Effector memory CD8-positive, alpha-beta T cell (primary cell): Measurements from ENCODE around the gene NTM.
"Not testable (repeated sequence)": the region's sequence is repeated elsewhere in the genome, so short reads cannot be mapped to it uniquely, and the experiment has no call there.

Source experiments
- ATAC-seq: fragments of 150-1000 bp; cut with Tn5 transposase; replicated peaks from 2 replicates; pipeline ENCODE4 v1.10.0; 2021; ENCODE audit warnings: mild to moderate bottlenecking, moderate library complexity
- DNase-seq, 3 experiments: peaks; one replicate each; pipeline ENCODE4 v3.0.0; 2021
- H3K27ac Mint-ChIP-seq, 2 donors: one replicate each; pipeline ENCODE4 v1.8.0; 2022; ENCODE audit warnings: mild to moderate bottlenecking in 2 of 2, mixed read lengths in 2 of 2, moderate library complexity in 2 of 2
- H3K27me3 Mint-ChIP-seq, 2 donors: one replicate each; pipeline ENCODE4 v1.8.0; 2022; ENCODE audit warnings: mixed read lengths in 2 of 2
- H3K36me3 Mint-ChIP-seq: one replicate; pipeline ENCODE4 v1.8.0; 2022; ENCODE audit warnings: mild to moderate bottlenecking, moderate library complexity, mixed read lengths; ENCODE audit not compliant: insufficient read depth
- H3K4me1 Mint-ChIP-seq, 2 donors: one replicate each; pipeline ENCODE4 v1.8.0; 2022; ENCODE audit warnings: low read depth in 2 of 2, mixed read lengths in 2 of 2
- H3K4me3 Mint-ChIP-seq, 2 donors: one replicate each; pipeline ENCODE4 v1.8.0; 2022; ENCODE audit warnings: mild to moderate bottlenecking in 2 of 2, mixed read lengths in 2 of 2, moderate library complexity in 2 of 2
- H3K9me3 Mint-ChIP-seq, 2 donors: one replicate each; pipeline ENCODE4 v1.8.0; 2022; ENCODE audit warnings: mixed read lengths in 2 of 2
- total RNA-seq, 9 experiments: gene quantifications; one replicate each; lab custom pipeline; 2026; lab: John Stamatoyannopoulos, UW

Gene NTM
- 0 to 0.18 (median 0) reads per million in 9 experiments for total RNA-seq

DNA sequence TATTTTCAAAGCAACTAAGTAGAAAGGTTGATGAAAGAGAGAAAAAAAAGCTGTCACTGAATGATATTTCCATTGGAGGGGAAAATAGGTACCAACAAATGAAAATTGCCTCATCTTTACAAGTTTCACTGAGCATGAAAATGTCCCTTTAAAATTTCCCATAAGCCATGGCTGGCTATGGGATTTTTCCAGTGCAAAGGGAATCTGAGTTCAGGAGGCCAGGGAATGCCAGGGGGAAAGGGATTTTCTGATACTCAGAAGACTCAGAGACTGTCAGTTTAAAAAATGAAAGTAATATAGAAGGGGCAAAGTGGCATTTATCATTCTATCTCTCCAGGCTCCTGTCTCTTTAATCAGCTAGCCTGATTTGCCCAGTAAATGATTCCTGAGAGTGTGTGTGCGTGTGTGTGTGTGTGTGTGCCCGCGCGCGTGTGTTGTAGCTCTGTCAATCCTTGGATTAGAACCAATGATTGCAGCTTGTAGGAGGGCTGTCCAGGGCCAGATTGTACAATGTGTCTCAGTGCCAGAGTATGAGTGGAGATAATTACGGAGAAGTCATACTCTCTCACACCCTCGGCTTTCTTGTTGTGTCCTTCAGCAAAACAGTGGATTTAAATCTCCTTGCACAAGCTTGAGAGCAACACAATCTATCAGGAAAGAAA is at the start of gene NTM:
TSS of gene NTM (plus strand) at position 526 of the 662 bp plus-strand sequence.
- Mint-ChIP-seq H3K36me3 (no peaks in the 10 kb centered on the region), H3K27ac (no peak within 1 kb of the TSS), H3K4me3 (no peak within 1 kb of the TSS), H3K4me1 (no peaks in the 10 kb centered on the region), H3K27me3 (peaks cover 0 to 6% of the 10 kb centered on the region in 2 donors), H3K9me3 (no peaks in the 10 kb centered on the region)
- no peak for DNase-seq
- ATAC-seq = no peak

GRCh38 chr11:131324921-131325570 is 45.4 kb upstream of the NTM start:
- Mint-ChIP-seq H3K36me3 (no peaks in the 10 kb centered on the region), H3K4me1 (no peaks in the 10 kb centered on the region), H3K27me3 (no peaks in the 10 kb centered on the region), H3K27ac (no peak overlapping the region), H3K9me3 (peaks cover 8 to 17% of the 10 kb centered on the region in 2 donors), H3K4me3 (no peak overlapping the region)
- no peak for ATAC-seq
- DNase-seq = no peak

DNA sequence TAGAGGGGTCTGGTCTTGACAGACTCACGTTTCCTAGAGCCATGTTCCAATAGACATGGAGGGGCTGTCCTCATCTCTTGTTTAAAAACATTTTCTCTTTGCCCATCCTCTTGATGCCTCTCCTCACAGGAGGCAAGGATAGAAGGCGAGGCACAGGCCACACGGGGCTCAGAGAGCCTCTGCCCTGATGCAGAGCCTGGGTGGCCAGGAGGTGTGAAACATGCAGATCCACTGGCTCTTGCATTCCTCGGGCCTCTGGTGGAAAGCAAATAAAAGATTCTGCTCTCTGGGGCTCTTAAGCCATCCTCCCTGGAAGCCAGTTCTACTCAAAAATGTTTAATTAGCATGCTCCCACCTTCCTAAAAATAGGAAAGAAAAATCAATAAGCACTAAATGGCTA is 43.6 kb upstream of the NTM start:
- no peaks in the 10 kb centered on the region for H3K36me3 Mint-ChIP-seq
- no peak overlapping the region for H3K27ac Mint-ChIP-seq
- no peaks in the 10 kb centered on the region for H3K4me1 Mint-ChIP-seq
- ATAC-seq = no peak
- peaks cover 5 to 10% of the 10 kb centered on the region in 2 donors for H3K9me3 Mint-ChIP-seq
- no peak overlapping the region for H3K4me3 Mint-ChIP-seq
- no peak for DNase-seq
- no peaks in the 10 kb centered on the region for H3K27me3 Mint-ChIP-seq

DNA sequence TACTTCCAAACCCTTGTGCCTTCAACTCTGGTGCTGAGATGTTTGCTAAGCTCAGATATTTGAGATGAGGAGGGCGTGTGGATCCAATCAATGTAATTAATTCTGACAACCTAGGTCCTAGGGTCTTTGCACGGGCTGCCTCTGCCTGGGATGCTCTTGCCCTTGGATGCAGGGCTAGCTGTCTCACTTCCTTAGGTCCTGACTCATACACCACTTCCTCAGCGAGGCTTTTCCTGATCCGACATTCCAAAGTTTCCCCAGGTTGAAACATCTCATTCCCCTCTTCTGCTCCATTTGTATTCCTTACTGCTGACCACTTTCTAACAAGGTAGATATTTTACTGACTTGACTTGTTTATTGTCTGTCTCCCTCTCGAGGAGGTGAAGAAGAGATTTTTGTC is 43.0 kb upstream of the NTM start:
- Mint-ChIP-seq H3K36me3 (no peaks in the 10 kb centered on the region), H3K27me3 (no peaks in the 10 kb centered on the region), H3K27ac (no peak overlapping the region), H3K9me3 (peaks cover 5 to 10% of the 10 kb centered on the region in 2 donors), H3K4me1 (no peaks in the 10 kb centered on the region), H3K4me3 (no peak overlapping the region)
- ATAC-seq = no peak
- DNase-seq = no peak

DNA sequence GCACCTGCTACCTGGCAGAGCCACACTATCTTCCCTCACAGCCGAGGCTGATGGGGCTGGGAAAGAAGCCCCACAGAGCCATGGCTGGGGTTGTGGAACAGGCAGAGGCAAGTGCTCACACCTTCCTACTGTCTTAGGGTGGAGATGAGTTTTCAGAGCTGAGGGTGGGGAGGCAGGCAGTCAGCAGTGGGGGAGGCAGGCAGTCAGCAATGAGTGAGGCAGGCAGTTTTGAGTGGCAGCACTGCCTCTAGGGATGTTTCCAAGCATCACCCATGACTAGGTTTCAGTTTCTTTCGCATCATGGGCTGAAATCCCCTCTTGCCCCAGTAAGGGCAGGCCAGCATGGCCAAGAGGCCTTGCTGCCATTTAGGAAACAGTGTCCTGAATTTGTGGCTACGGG is 41.6 kb upstream of the NTM start:
- H3K36me3 Mint-ChIP-seq = no peaks in the 10 kb centered on the region
- no peak overlapping the region for H3K27ac Mint-ChIP-seq
- ATAC-seq = no peak
- no peak overlapping the region for H3K4me3 Mint-ChIP-seq
- DNase-seq = no peak
- H3K9me3 Mint-ChIP-seq = peaks cover 5 to 10% of the 10 kb centered on the region in 2 donors
- no peaks in the 10 kb centered on the region for H3K27me3 Mint-ChIP-seq
- no peaks in the 10 kb centered on the region for H3K4me1 Mint-ChIP-seq

DNA sequence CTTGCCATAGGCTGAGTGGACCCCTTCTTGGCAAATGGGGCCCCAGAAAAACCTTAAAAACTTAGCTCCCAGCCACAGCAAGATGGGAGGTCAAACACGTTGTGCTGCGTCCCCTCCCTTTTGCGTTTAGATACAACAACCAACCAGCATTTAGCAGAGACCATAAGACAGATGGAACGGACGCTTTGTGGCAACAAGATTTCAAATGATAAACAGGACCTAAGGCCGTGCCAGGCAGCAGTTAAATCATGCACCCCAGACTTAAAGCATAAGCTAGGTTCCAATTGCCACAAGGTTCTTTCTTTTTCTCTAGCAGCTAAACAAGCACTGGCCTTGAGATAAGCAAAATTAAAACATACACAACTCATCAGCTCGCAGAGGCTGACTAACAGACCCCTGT is 39.4 kb upstream of the NTM start:
- H3K4me3 Mint-ChIP-seq = no peak overlapping the region
- no peaks in the 10 kb centered on the region for H3K36me3 Mint-ChIP-seq
- H3K27ac Mint-ChIP-seq = no peak overlapping the region
- DNase-seq (no peak), ATAC-seq (no peak)
- H3K27me3 Mint-ChIP-seq = no peaks in the 10 kb centered on the region
- H3K9me3 Mint-ChIP-seq = peaks cover 5 to 10% of the 10 kb centered on the region in 2 donors
- no peaks in the 10 kb centered on the region for H3K4me1 Mint-ChIP-seq

GRCh38 chr11:131331546-131331945 is 38.9 kb upstream of the NTM start:
- H3K27me3 Mint-ChIP-seq = no peaks in the 10 kb centered on the region
- no peak for ATAC-seq
- DNase-seq = no peak
- no peaks in the 10 kb centered on the region for H3K36me3 Mint-ChIP-seq
- H3K9me3 Mint-ChIP-seq = peaks cover 5 to 10% of the 10 kb centered on the region in 2 donors
- no peak overlapping the region for H3K27ac Mint-ChIP-seq
- no peaks in the 10 kb centered on the region for H3K4me1 Mint-ChIP-seq
- no peak overlapping the region for H3K4me3 Mint-ChIP-seq

GRCh38 chr11:131334601-131335000 is 35.8 kb upstream of the NTM start:
- Mint-ChIP-seq H3K36me3 (no peaks in the 10 kb centered on the region), H3K9me3 (peaks cover under 1 to 2% of the 10 kb centered on the region in 2 donors), H3K4me3 (no peak overlapping the region), H3K27me3 (no peaks in the 10 kb centered on the region), H3K27ac (no peak overlapping the region), H3K4me1 (no peaks in the 10 kb centered on the region)
- ATAC-seq (no peak), DNase-seq (no peak)

- ATAC-seq, H3K27ac Mint-ChIP-seq, H3K4me1 Mint-ChIP-seq, H3K9me3 Mint-ChIP-seq, H3K4me3 Mint-ChIP-seq, DNase-seq, H3K36me3 Mint-ChIP-seq, H3K27me3 Mint-ChIP-seq: not testable (repeated sequence)
These were observed 28.5 kb upstream of the NTM start for GRCh38 chr11:131341900-131342299.

GRCh38 chr11:131342442-131342841 is 28.0 kb upstream of the NTM start:
- ATAC-seq = not testable (repeated sequence)

DNA sequence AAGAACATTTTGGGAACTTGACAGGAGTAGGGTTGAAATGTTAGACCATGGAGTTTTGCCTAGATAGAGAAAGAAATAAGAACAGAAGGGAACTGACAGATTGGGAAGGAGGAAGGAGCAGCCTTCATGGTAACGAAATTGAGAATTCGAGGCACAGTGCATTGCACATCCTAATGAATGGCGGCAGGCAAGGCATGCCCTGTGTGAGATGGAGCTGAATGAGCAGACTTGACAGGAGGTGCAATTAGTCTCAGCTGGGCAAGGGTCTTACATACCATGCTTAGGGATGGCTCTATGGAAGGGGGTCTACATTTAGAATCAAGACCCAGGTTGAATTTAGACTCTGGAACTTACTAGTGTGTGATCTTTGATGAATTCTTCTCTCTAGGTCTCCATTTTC is 25.0 kb upstream of the NTM start:
- ATAC-seq (no peak), DNase-seq (no peak)
- Mint-ChIP-seq H3K27ac (no peak overlapping the region), H3K9me3 (no peaks in the 10 kb centered on the region), H3K27me3 (no peaks in the 10 kb centered on the region), H3K4me1 (no peaks in the 10 kb centered on the region), H3K4me3 (no peak overlapping the region), H3K36me3 (no peaks in the 10 kb centered on the region)

More at GRCh38 chr11:131342442-131342841, 28.0 kb upstream of the NTM start:
- H3K9me3 Mint-ChIP-seq, H3K36me3 Mint-ChIP-seq, H3K4me1 Mint-ChIP-seq, H3K27me3 Mint-ChIP-seq, DNase-seq, H3K27ac Mint-ChIP-seq, H3K4me3 Mint-ChIP-seq: not testable (repeated sequence)

DNA sequence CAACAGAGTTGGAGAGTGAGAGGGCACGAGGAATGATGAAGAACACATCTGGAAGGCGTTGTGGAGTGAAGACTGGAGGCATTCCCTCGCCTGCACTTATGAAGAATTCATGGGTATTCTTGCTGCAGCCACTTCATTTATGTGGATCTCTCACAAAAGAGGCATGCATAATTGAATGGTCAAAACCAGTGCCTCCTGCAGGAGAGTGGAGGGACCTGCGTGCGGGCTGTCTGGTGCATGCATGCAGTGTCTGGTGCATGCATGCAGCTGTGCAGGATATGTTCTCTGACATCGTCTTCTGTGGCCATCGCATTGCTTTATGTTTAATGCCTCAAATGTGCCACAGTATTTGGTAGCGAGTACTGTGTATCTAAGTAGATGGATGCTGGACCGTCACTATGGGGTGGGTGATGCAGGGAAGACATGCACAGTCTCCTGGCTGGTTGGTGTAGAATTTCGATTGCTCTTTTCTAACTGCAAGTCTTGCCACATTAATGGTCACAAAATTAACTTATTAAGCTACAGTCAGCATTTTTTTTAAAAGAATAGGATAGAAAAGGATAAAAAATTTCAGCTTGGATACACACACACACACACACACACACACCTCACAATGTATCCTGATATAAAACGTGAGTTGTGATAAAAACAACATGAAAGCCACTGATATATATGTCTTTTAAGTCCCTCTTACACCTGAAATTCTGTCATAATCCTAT is 20.9 kb upstream of the NTM start:
- DNase-seq (no peak), ATAC-seq (no peak)
- no peaks in the 10 kb centered on the region for H3K27me3 Mint-ChIP-seq
- H3K4me3 Mint-ChIP-seq = no peak overlapping the region
- peaks cover 2 to 7% of the 10 kb centered on the region in 2 donors for H3K9me3 Mint-ChIP-seq
- H3K27ac Mint-ChIP-seq = no peak overlapping the region
- H3K4me1 Mint-ChIP-seq = no peaks in the 10 kb centered on the region
- no peaks in the 10 kb centered on the region for H3K36me3 Mint-ChIP-seq

DNA sequence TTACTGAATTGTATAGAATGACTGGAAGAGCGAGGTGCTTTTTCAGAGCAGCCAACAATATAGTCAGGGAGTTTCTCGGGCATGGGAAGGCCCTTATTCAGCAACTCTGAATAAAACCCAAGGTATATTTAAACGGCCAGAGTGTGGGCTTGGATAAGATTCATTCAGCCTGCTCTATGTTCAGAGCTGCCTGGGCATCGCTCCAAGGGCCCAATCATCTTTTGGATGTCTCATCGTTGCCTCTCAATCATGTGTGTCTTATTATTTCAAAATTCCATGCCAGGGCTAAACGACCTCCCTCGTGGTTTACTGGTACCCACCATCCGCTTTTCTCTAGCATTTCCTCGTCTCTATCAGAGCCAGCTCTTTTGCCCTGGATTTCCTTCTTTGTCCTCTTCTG is 19.5 kb upstream of the NTM start:
- peaks cover 2 to 7% of the 10 kb centered on the region in 2 donors for H3K9me3 Mint-ChIP-seq
- H3K27me3 Mint-ChIP-seq = no peaks in the 10 kb centered on the region
- no peak overlapping the region for H3K27ac Mint-ChIP-seq
- no peaks in the 10 kb centered on the region for H3K4me1 Mint-ChIP-seq
- DNase-seq = no peak
- no peaks in the 10 kb centered on the region for H3K36me3 Mint-ChIP-seq
- no peak overlapping the region for H3K4me3 Mint-ChIP-seq
- ATAC-seq = no peak

DNA sequence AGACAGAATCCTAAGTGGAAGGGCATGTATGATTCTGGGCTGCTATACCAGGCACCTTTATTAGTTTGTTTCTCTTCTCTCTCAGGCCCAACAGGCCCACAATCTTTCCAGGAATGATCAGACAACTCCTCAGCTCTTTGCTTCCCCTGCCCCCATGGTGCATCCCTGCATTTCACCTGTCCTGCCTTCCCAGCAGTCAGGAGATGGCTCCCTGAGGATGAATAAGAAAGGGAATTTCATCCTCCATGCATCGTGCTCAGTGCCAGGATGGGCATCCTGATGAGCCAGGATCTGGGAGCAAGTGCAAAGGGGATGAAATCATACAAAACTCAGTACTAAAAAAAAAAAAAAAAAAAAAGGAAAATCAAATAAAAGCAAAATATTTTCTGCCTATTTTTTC is 18.6 kb upstream of the NTM start:
- Mint-ChIP-seq H3K4me3 (no peak overlapping the region), H3K36me3 (no peaks in the 10 kb centered on the region), H3K9me3 (peaks cover 2 to 7% of the 10 kb centered on the region in 2 donors), H3K27ac (no peak overlapping the region), H3K27me3 (no peaks in the 10 kb centered on the region), H3K4me1 (no peaks in the 10 kb centered on the region)
- DNase-seq = no peak
- no peak for ATAC-seq
